IMR-90 (cell line): ENCODE data around the gene RFX6. TPM values are rescaled to one million over a fixed set of nuclear protein-coding genes. Genes with fewer than 3 reads are reported as not detected.
A peak's percentile ranks its signal among the peaks of the same experiment; 100 is the strongest.

ENCODE experiments used
- ATAC-seq: fragments of 200-7000 bp; cut with Tn5 transposase; 2 replicates; pipeline ENCODE4 v1.9.1; 2020; ENCODE audit warnings: low read depth, mild to moderate bottlenecking, moderate library complexity
- BruUV-seq: library from RNA; stranded (reverse); fragments of 400-500 nt; replicated peaks from 2 replicates; lab custom pipeline; 2021; lab: Mats Ljungman, UMichigan
- CTCF ChIA-PET: fragments of 300-600 bp; formaldehyde crosslinking; extraction: SDS; loops from one replicate; lab custom pipeline; 2021; ENCODE audit warnings: antibody characterized with exemption; lab: Yijun Ruan, JAX
- POLR2A ChIA-PET: fragments of 300-600 bp; sonication (Branson Sonifier 250); formaldehyde crosslinking; loops from one replicate; lab custom pipeline; 2022; ENCODE audit warnings: antibody characterized with exemption; ENCODE audit not compliant: unreplicated experiment; lab: Charles Lee
- DNase-seq: peaks from one replicate; pipeline ENCODE4 v3.0.0; 2013
- H2AFZ ChIP-seq: replicated peaks from 2 replicates; pipeline ENCODE3; 2013; ENCODE audit warnings: low read length, mild to moderate bottlenecking; ENCODE audit not compliant: poor library complexity
- H2AK5ac ChIP-seq: 2 replicates; pipeline ENCODE4 v1.6.1; 2013; ENCODE audit warnings: low read depth, low read length, inconsistent platforms
- H2AK9ac ChIP-seq: replicated peaks from 2 replicates; pipeline ENCODE3; 2013; ENCODE audit warnings: mild to moderate bottlenecking, low read depth, low read length, moderate library complexity; ENCODE audit not compliant: poor library complexity
- H2BK120ac ChIP-seq: 2 replicates; pipeline ENCODE4 v1.6.1; 2013; ENCODE audit warnings: low read depth, low read length, inconsistent platforms
- H2BK15ac ChIP-seq: 3 replicates; pipeline ENCODE4 v1.6.1; 2013; ENCODE audit warnings: low read depth, low read length, inconsistent platforms
- H2BK20ac ChIP-seq: 2 replicates; pipeline ENCODE4 v1.6.1; 2013; ENCODE audit warnings: low read depth, mild to moderate bottlenecking, inconsistent platforms, low read length, moderate library complexity
- H2BK5ac ChIP-seq: 2 replicates; pipeline ENCODE4 v1.6.1; 2013; ENCODE audit warnings: mild to moderate bottlenecking, low read depth, low read length, inconsistent platforms; ENCODE audit not compliant: poor library complexity, severe bottlenecking
- H3K14ac ChIP-seq: replicated peaks from 2 replicates; pipeline ENCODE4 v1.6.1; 2013; ENCODE audit warnings: low read depth, low read length, inconsistent platforms
- H3K18ac ChIP-seq: 2 replicates; pipeline ENCODE4 v1.6.1; 2013; ENCODE audit warnings: low read depth, low read length, control low read depth
- H3K23ac ChIP-seq: 2 replicates; pipeline ENCODE4 v1.6.1; 2013; ENCODE audit warnings: low read depth, low read length, inconsistent platforms
- H3K27ac ChIP-seq: 2 replicates; pipeline ENCODE4 v1.5.1; 2013; ENCODE audit warnings: mild to moderate bottlenecking, control low read depth, low read length; ENCODE audit not compliant: insufficient read depth
- H3K27me3 ChIP-seq: 2 replicates; pipeline ENCODE4 v1.6.1; 2013; ENCODE audit warnings: low read length; ENCODE audit not compliant: control insufficient read depth, insufficient read depth
- H3K36me3 ChIP-seq: 2 replicates; pipeline ENCODE4 v1.6.1; 2013; ENCODE audit warnings: low read length, mixed read lengths; ENCODE audit not compliant: control insufficient read depth, insufficient read depth
- H3K4ac ChIP-seq: 2 replicates; pipeline ENCODE4 v1.6.1; 2013; ENCODE audit warnings: low read depth, low read length, inconsistent platforms
- H3K4me1 ChIP-seq: 2 replicates; pipeline ENCODE4 v1.6.1; 2013; ENCODE audit warnings: low read length, mixed read lengths; ENCODE audit not compliant: control insufficient read depth, insufficient read depth
- H3K4me2 ChIP-seq: 2 replicates; pipeline ENCODE4 v1.6.1; 2013; ENCODE audit warnings: low read depth, mild to moderate bottlenecking, control low read depth, low read length, moderate library complexity
- H3K4me3 ChIP-seq: 2 replicates; pipeline ENCODE4 v1.5.1; 2013; ENCODE audit warnings: low read depth, mild to moderate bottlenecking, control low read depth, low read length, moderate library complexity; ENCODE audit not compliant: insufficient read depth
- H3K56ac ChIP-seq: 2 replicates; pipeline ENCODE4 v1.6.1; 2013; ENCODE audit warnings: low read length, inconsistent platforms; ENCODE audit not compliant: insufficient read depth; ENCODE audit errors: extremely low read depth
- H3K79me1 ChIP-seq, 2 experiments: 2 replicates each; pipeline ENCODE4 v1.6.1; 2013; ENCODE audit warnings: low read length in 2 of 2, inconsistent platforms in 1 of 2, low read depth in 1 of 2
- H3K9ac ChIP-seq: 2 replicates; pipeline ENCODE4 v1.6.1; 2013; ENCODE audit warnings: low read depth, low read length, control low read depth
- H3K9me1 ChIP-seq: 2 replicates; pipeline ENCODE4 v1.6.1; 2013; ENCODE audit warnings: low read length, inconsistent platforms; ENCODE audit not compliant: insufficient read depth
- H3K9me3 ChIP-seq: 2 replicates; pipeline ENCODE4 v1.6.1; 2013; ENCODE audit warnings: low read length; ENCODE audit not compliant: control insufficient read depth, insufficient read depth
- H4K20me1 ChIP-seq: 2 replicates; pipeline ENCODE4 v1.6.1; 2013; ENCODE audit warnings: low read length, inconsistent platforms; ENCODE audit not compliant: insufficient read depth
- H4K5ac ChIP-seq: 2 replicates; pipeline ENCODE4 v1.6.1; 2013; ENCODE audit warnings: mild to moderate bottlenecking, low read depth, low read length, control low read depth
- H4K8ac ChIP-seq, 2 experiments: 2 replicates each; pipeline ENCODE4 v1.6.1; 2013; ENCODE audit warnings: low read depth in 2 of 2, low read length in 2 of 2, control low read depth in 1 of 2, inconsistent platforms in 1 of 2
- H4K91ac ChIP-seq: 2 replicates; pipeline ENCODE4 v1.6.1; 2013; ENCODE audit warnings: low read depth, low read length, inconsistent platforms; ENCODE audit not compliant: insufficient read depth
- BHLHE40 ChIP-seq: fragments of 150-350 bp; IDR thresholded peaks from 2 replicates; pipeline ENCODE4 v1.6.1; 2016; ENCODE audit warnings: mild to moderate bottlenecking, low read depth, low read length
- CEBPB ChIP-seq: IDR thresholded peaks from 2 replicates; pipeline ENCODE4 v1.6.1; 2012; ENCODE audit warnings: low read depth, low read length, improper control_type of control experiment
- CHD1 ChIP-seq: IDR thresholded peaks from 2 replicates; pipeline ENCODE4 v1.6.1; 2012; ENCODE audit warnings: low read depth, low read length, improper control_type of control experiment
- CTCF ChIP-seq: conservative IDR thresholded peaks from 2 replicates; pipeline ENCODE4 v1.5.1; 2012; ENCODE audit warnings: mild to moderate bottlenecking, low read depth, low read length, improper control_type of control experiment
- ELK1 ChIP-seq: fragments of 150-350 bp; IDR thresholded peaks from 2 replicates; pipeline ENCODE4 v1.6.1; 2016; ENCODE audit warnings: low read depth, mild to moderate bottlenecking, low read length, moderate library complexity, borderline replicate concordance
- MAFK ChIP-seq: IDR thresholded peaks from 2 replicates; pipeline ENCODE4 v1.6.1; 2012; ENCODE audit warnings: low read depth, low read length, improper control_type of control experiment
- MAZ ChIP-seq: IDR thresholded peaks from 2 replicates; pipeline ENCODE4 v1.6.1; 2012; ENCODE audit warnings: low read depth, mild to moderate bottlenecking, low read length, improper control_type of control experiment, moderate library complexity, borderline replicate concordance
- MXI1 ChIP-seq: IDR thresholded peaks from 2 replicates; pipeline ENCODE4 v1.6.1; 2012; ENCODE audit warnings: low read depth, mild to moderate bottlenecking, low read length, moderate library complexity, borderline replicate concordance
- RAD21 ChIP-seq: IDR thresholded peaks from 2 replicates; pipeline ENCODE4 v1.6.1; 2012; ENCODE audit warnings: low read length, improper control_type of control experiment
- SMC3 ChIP-seq: fragments of 150-350 bp; IDR thresholded peaks from 2 replicates; pipeline ENCODE4 v1.6.1; 2016; ENCODE audit warnings: low read depth, mild to moderate bottlenecking, antibody characterized with exemption, low read length, moderate library complexity
- USF2 ChIP-seq: fragments of 150-350 bp; IDR thresholded peaks from 2 replicates; pipeline ENCODE4 v1.6.1; 2017; ENCODE audit warnings: mild to moderate bottlenecking, antibody characterized with exemption, low read length, low read depth
- WGBS, 2 experiments: methylation state at CpG; one replicate each; pipeline versions ENCODE4 v1.1.5 to v1.1.7; 2013; ENCODE audit warnings: missing lambda C conversion rate in 2 of 2; ENCODE audit not compliant: insufficient read length in 1 of 2; ENCODE audit errors: extremely low coverage in 2 of 2; 5-methylcytosine and 5-hydroxymethylcytosine counted together
- dilution Hi-C: fragments of 300-500 bp; cut with HindIII; formaldehyde crosslinking; loops from one replicate; pipeline ENCODE4 v1.14.3; 2018; ENCODE audit warnings: low sequenced_read_pairs; ENCODE audit not compliant: unreplicated experiment
- in situ Hi-C: fragments of 300-500 bp; cut with MboI; formaldehyde crosslinking; loops from 3 replicates; pipeline ENCODE4 v1.14.3; 2019; ENCODE audit warnings: low sequenced_read_pairs, inconsistent platforms, mixed read lengths
- intact Hi-C: fragments of 100-400 bp; cut with micrococcal nuclease; formaldehyde crosslinking; loops from 2 replicates; pipeline ENCODE4 v1.10.0; 2022
- polyA plus RNA-seq, 3 experiments: library from polyadenylated mRNA; depleted of rRNA; stranded (reverse); fragments of >200 nt; gene quantifications; 2 replicates each; pipeline ENCODE4 v1.2.3, GENCODE V29; 2012; ENCODE audit warnings: low replicate concordance in 1 of 3
- total RNA-seq: library from RNA; depleted of rRNA; stranded (reverse); fragments of >200 nt; gene quantifications from 2 replicates; pipeline ENCODE4 v1.2.3, GENCODE V29; 2012

RFX6 gene
- total and polyA plus RNA-seq, 2 of the 4 experiments (the other 2 are of a cell fraction), result not detected

GRCh38 chr6:116971959-116972358 is 94.9 kb downstream of the RFX6 start:
- Histone ChIP-seq H3K14ac (no peak overlapping the region), H3K23ac (no peak overlapping the region), H2BK5ac (no peak overlapping the region), H4K91ac (no peak overlapping the region), H2AK5ac (no peak overlapping the region), H2BK15ac (no peak overlapping the region), H3K4me2 (no peak overlapping the region), H3K9me1 (no peaks in the 10 kb centered on the region), H4K8ac (no peak overlapping the region), H3K9me3 (no peaks in the 10 kb centered on the region), H3K18ac (no peak overlapping the region), H3K36me3 (no peaks in the 10 kb centered on the region), H2AFZ (no peak overlapping the region), H3K27me3 (no peaks in the 10 kb centered on the region), H3K56ac (no peak overlapping the region), H3K4me1 (no peaks in the 10 kb centered on the region), H3K4me3 (no peak overlapping the region), H4K5ac (no peak overlapping the region), H2AK9ac (no peak overlapping the region), H4K20me1 (no peaks in the 10 kb centered on the region), H3K9ac (no peak overlapping the region), H3K4ac (no peak overlapping the region), H2BK120ac (no peak overlapping the region), H2BK20ac (no peak overlapping the region), H3K27ac (no peak overlapping the region), H3K79me1 (no peaks in the 10 kb centered on the region)
- BruUV-seq, result no TSS peak
- ChIA-PET CTCF (interaction anchor here (0.5 to 0.7 kb wide), 3 partner anchors 14 to 304 kb away, joined by 3 read pairs; no protein-coding TSS in a partner anchor), POLR2A (no interaction called here)
- dilution Hi-C loops (no loop called here), in situ Hi-C loops (no loop called here), intact Hi-C loops (loop anchor here (5.0 to 10.0 kb wide), 3 partner anchors 345 to 860 kb away; partner anchors contain the start of gene GOPC)
- WGBS, 2 experiments, result no CpG with 5 or more reads among the region's 1 CpG
- TF ChIP-seq CEBPB, result no peak
- TF ChIP-seq ELK1, result no peak
- TF ChIP-seq MAFK, result no peak
- TF ChIP-seq BHLHE40, result no peak
- no peak for TF ChIP-seq USF2
- TF ChIP-seq CHD1, result no peak
- 0 out of 2 replicates have a peak, but pooled peaks have one; percentile 4 for TF ChIP-seq SMC3
- TF ChIP-seq RAD21, result peak; percentile 37
- TF ChIP-seq CTCF, result peak; percentile 59
- no peak for TF ChIP-seq MXI1
- no peak for TF ChIP-seq MAZ
- DNase-seq (peak; percentile 31), ATAC-seq (peak; percentile 57; the same call in 1 of the 2 replicates)
